Measurements from ENCODE around the gene CMTM5.

DNA sequence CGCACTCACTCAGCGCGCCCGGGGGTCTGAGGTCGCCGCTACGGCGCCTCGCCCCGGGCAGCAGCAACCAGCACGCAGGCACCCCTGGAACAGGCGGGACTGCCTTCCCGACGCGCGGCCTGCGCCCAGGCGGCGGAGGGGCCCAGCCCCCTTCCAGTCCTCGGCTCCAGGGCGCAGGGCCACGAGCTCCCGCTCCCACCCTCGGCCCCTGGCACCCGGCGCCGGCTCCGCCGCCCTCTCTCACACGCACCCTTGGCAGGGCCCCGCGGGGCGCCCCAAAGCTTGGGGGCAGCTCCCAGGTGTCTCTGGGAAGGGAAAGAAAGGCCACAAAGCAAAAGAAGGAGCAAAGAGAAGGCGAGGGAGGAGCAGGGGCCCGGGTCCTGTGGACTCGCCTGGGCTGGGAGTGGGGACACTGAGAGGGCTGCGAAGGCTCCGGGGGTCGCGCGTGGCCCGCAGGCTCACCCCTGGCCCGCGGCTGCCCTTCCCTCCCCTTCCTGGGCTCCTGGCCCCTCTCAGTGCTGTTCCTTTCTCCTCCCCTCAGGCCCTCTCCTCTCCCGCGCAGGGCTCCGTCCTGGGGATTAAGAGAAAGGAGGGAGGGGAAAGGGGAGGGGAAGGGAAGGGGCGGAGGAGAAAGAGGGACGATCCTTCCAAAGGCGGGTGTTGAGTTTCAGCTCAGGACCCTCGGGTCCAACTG is 11.0 kb upstream of the CMTM5 start:
- TF ChIP-seq, protein P1, sequence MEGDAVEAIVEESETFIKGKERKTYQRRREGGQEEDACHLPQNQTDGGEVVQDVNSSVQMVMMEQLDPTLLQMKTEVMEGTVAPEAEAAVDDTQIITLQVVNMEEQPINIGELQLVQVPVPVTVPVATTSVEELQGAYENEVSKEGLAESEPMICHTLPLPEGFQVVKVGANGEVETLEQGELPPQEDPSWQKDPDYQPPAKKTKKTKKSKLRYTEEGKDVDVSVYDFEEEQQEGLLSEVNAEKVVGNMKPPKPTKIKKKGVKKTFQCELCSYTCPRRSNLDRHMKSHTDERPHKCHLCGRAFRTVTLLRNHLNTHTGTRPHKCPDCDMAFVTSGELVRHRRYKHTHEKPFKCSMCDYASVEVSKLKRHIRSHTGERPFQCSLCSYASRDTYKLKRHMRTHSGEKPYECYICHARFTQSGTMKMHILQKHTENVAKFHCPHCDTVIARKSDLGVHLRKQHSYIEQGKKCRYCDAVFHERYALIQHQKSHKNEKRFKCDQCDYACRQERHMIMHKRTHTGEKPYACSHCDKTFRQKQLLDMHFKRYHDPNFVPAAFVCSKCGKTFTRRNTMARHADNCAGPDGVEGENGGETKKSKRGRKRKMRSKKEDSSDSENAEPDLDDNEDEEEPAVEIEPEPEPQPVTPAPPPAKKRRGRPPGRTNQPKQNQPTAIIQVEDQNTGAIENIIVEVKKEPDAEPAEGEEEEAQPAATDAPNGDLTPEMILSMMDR (conservative IDR thresholded peaks at IDR 0.05; ENCODE audit: low read length): no peak
- TF ChIP-seq EZH2phosphoT487 (IDR thresholded peaks at IDR 0.05; ENCODE audit: borderline replicate concordance): no peak

All from Loucy (cell line).